Activated CD4-positive, CD25-positive, alpha-beta regulatory T cell (primary cell): ENCODE measurements around the gene CBR3.
"Not testable (repeated sequence)": the region's sequence is repeated elsewhere in the genome, so short reads cannot be mapped to it uniquely, and the experiment has no call there.

Source experiments
- DNase-seq, 4 experiments: peaks; one replicate each; lab custom pipeline; 2025; lab: John Stamatoyannopoulos, UW

Gene CBR3

DNA sequence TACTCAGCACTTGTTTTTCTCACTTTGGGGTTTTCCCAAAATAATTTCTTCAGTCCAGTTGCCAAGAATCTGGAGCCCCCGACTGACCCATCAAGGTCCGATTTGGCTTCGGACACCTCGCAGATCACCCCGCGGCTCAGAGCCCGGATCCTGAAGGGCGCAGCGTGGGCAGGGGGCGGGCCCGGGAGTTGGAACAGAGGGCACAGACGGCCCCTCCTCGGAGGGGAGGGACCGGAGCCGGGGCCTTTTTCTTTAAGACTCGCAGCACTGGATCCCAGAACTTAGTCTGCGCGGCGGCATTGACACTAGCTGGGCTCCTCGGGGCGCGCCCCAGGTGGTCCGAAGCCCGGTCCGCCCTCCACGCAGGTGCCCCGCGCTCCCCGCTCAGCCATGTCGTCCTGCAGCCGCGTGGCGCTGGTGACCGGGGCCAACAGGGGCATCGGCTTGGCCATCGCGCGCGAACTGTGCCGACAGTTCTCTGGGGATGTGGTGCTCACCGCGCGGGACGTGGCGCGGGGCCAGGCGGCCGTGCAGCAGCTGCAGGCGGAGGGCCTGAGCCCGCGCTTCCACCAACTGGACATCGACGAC is at the start of gene CBR3:
Gene CBR3 (plus strand): TSS at position 277 of the 588 bp plus-strand sequence. CDS start 114 bp downstream, at position 391.
- DNase-seq: peak in 1 of 4 experiments; percentile 19

GRCh38 chr21:36087362-36088138 is 47.3 kb upstream of the CBR3 start:
- no peak for DNase-seq

- DNase-seq: no peak
Observed at GRCh38 chr21:36089946-36090345, 44.9 kb upstream of the CBR3 start.

DNA sequence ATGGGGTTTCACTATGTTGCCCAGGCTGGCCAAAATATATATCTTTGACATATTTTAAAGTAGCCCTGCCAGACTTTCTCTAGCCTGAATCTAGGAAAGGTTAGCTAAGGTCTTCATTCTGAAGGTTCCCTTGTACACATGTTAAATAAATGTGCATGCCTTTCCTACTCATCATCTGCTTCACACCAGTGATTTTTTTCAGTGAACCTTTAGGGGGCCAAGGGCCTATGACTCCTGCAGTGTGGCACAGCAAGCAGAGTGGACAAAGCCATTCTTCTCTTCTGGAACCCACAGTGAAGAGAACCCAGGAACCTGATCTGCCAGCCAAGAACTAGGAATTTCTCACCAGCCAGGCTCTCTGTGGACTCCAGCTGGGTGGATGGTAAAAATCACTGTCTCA is 42.2 kb upstream of the CBR3 start:
- no peak for DNase-seq

DNA sequence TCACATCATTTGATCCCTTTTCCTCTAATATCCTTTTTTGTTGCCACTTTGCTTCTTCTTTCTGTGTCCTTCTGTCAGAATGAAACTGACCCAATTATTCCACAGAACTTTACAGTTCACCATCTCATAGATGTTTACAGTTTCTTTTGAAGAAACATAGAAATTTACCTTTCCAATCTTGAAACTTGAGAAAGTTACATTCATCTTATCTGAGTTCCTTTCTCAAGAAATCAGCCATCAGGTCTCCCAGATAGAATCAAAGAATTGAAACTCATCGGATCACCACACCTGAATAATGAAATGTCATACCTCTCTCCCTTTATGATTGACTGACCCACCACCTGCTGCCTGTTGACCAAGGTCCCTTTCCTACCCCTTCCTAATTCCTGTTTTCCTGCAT is 41.4 kb upstream of the CBR3 start:
- no peak for DNase-seq

GRCh38 chr21:36096398-36097290 is 38.2 kb upstream of the CBR3 start:
- DNase-seq: no peak

- no peak for DNase-seq
Observed at GRCh38 chr21:36097427-36098181, 37.3 kb upstream of the CBR3 start.

GRCh38 chr21:36098182-36098532 is 36.7 kb upstream of the CBR3 start:
- DNase-seq: no peak

DNA sequence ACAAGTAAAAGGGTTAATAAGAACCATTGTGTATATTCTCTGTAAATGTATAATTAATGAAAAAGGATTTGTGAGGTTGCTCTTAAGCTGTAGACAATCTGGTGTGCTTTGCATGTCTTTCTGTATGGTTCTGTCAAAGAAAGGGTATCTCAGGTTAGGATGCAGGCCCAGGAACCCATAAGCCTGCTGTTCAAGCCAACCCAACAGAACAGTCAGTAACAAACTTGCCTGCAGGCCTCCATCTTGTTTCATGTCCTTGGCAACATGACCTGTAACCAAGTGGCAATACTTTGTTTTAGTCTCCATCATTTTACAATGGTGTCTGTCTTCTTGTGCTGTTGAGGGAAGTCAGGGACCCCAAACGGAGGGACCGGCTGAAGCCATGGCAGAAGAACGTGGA is 35.9 kb upstream of the CBR3 start:
- DNase-seq: no peak

DNA sequence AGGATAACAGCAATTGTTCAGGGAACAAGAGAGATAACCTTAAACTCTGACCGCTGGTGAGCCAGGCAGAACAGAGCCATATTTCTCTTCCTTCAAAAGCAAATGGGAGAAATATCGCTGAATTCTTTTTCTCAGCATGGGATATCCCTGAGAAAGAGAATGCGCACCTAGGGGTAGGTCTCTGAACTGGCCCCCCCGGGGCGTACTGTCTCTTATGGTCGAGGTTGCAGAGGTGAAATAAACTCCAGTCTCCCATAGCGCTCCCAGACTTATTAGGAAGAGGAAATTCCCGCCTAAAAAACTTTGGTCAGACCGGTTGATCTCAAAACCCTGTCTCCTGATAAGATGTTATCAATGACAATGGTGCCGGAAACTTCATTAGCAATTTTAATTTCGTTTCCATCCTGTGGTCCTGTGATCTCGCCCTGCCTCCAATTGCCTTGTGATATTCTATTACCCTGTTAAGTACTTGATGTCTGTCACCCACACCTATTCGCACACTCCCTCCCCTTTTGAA is 35.1 kb upstream of the CBR3 start:
- DNase-seq: not testable (repeated sequence)

DNA sequence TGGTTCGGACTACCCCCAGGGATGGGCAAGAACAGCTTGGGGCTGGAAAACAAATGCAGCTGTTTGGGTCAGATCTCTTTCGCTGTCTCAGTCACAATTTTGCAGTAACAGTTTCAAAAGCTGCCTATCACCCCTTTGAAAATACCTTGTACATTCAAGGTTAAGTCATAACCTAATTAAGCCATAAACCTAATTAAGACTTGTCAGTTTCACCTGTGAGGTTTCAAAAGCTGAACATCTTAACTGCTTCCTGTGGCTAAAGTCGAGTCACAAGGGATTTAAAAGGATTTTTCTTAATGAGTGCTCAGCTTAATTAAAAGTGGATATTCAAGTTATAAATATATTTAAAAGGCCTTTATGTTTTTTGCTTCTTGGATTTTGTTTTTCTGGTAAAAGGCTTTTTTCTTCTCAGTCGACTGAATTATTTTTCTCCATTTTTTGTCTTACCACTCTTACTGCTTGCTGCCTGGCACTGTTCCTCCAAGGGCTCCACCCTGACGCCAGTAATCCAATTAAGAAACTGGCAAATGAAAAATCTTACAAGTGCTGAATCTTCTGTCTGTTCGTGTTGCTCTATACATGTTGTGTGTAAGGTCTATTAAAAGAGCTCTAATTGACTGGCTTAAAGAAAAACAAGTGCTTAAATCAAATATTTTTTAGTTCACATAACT is 33.8 kb upstream of the CBR3 start:
- no peak for DNase-seq

- no peak for DNase-seq
Observed at GRCh38 chr21:36103434-36103833, 31.4 kb upstream of the CBR3 start.

DNA sequence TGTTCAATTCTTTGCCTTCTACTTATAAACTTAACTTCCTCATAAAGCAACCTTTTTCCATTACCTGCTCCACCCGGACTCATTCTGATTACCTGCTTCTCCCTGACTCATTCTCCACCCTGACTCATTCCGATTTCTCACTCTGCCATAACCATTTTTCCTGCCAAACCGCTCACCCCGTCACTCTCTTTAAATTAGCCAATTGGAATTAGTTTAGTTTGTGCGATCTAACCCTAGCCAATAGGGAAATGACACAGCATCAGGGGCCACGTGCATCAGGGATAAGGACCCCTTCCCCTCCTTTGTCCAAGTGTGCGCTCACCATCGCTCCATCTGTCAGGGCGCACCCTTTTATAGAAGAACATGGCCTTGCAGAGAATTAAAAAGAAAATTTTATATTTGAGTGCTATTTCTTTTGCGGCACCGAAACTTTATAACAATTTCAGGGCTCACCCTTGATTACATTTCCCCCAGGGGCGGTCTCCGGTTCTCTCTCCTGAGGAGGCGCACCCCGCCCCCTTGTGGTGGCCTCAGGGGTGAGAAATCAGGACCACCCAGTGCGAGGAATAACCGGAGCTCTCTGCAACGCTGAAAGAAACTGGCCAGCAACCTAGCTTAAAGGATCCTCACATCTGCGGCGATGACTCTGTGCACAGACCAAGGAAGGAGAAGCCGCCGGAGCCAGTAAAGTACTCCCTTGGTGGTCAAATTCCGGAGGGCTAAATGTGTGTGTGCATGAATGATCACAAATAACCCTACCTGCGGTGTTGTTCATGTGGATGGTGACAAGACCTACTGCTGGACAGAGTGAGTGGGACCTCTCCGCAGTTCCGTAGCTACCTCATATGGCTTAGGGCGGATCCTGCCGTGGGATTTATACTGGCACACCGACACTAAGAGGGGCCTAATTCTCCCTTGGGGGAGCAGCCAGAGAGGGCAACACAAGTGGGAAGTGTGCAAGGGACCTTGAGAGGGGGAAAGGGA is 30.3 kb upstream of the CBR3 start:
- DNase-seq: peak; percentile 12 to 43 (median 30)

- DNase-seq: no peak
Observed at GRCh38 chr21:36105327-36105842, 29.5 kb upstream of the CBR3 start.

DNA sequence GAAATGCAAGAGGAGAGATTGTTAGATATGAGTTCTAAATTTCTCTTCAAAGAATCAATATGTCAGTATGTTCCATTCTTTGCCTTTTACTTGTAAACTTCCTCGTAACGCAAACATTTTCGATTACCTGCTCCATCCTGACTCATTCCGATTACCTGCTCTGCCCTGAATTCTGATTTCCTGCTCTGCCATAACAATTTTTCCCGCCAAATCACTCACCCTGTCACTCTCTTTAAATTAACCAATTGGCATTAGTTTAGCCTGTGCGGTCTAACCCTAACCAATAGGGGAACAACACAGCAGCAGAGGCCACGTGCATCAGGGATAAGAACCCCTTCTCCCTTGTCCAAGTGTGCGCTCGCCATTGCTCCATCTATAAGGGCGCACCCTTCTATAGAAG is 25.0 kb upstream of the CBR3 start:
- no peak for DNase-seq

- DNase-seq: no peak
Observed at GRCh38 chr21:36111238-36111637, 23.6 kb upstream of the CBR3 start.

DNA sequence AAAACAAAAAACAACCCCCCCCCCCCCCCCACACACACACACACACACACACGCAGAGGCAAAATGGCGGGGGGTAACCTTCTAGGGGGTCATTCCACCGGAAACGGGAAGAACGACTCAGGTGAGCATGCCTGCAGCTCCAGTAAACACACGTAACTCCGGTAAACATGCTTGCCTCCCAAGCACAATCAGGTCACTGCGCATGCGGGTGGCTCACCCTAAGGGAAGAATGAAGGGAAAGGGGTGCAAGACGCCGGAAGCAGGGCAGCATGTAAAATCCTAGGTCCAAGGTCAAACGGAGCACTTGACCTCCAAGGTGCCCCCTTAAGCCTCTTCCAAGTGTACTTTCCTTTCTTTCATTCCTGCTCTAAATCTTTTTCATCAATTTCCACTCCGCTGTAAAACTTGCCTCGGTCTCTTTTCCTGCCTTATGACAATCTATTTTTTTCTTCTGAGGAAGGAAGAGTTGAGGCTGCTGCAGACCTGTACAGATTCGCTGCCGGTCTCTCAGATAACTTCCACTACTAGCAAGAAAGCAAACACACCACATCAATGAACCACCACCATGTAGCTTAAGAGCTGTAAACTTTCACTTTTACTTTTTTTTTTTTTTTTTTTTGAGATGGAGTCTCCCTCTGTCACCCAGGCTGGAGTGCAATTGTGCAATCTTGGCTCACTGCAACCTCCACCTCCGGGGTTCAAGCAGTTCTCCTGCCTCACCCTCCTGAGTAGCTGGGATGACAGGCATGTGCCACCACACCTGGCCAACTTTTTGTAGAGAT is 21.0 kb upstream of the CBR3 start:
- DNase-seq: no peak

DNA sequence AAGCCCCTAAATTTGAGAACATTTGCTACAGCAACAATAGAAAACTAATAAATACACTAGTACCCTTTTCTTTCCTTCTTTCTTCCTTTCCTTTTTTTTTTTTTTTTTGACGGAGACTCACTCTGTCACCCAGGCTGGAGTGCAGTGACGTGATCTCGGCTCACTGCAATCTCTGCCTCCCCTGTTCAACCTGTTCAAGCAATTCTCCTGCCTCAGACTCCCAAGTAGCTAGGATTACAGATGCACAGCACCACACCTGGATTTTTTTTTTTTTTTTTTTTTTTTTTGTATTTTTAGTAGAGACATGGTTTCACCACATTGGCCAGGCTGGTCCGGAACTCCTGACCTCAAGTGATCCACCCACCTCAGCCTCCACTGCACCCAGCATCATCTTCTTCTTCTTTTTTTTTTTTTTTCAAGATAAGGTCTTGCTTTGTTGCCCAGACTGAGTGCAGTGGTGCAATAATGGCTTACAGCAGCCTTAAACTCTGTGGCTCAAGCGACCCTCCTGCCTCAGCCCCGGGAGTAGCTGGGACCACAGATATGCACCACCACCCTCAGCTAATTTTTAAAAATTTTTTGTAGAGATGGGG is 19.6 kb upstream of the CBR3 start:
- no peak for DNase-seq
